Measurements from ENCODE around the gene STXBP5.

The STXBP5 gene

DNA sequence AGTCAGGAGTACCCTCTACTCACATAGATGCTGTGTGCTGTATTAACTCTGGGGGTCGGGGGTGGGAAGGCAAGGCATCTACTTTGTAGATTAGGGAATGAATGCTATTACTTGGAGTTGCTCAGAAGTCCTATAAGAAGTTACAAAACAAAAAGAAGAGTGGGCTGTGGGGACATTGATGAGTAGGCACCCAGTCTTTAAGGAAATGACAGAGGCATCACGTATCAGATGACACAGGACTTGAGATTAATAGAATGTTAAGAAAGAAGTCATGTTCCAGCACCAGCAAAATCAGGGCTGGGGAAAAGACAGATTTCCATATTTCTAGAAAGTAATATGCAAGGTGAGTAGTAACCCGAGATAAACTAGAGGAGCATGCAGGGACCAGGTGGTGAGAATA is 19.0 kb upstream of the STXBP5 start:
- Histone ChIP-seq H3K4ac (ENCODE audit: low read depth in 1 of 2, low read length in 2 of 2) (no peak overlapping the region), H2BK5ac (ENCODE audit: low read depth, low read length, poor library complexity, severe bottlenecking) (no peak overlapping the region), H4K91ac (ENCODE audit: low read length) (no peak overlapping the region), H3K27ac (ENCODE audit: low read length, poor library complexity, severe bottlenecking) (no peak overlapping the region), H2AFZ (ENCODE audit: low read depth, low read length) (no peak overlapping the region), H2BK12ac (ENCODE audit: low read length in 2 of 2) (no peak overlapping the region), H3K79me1 (replicated peaks; ENCODE audit: low read length, poor library complexity, severe bottlenecking) (no peaks in the 10 kb centered on the region), H3K9me3 (ENCODE audit: control insufficient read depth, low read length) (no peaks in the 10 kb centered on the region), H3K27me3 (ENCODE audit: control insufficient read depth in 1 of 2, insufficient read depth in 1 of 2, low read length in 2 of 2) (no peaks in the 10 kb centered on the region), H3K23ac (ENCODE audit: low read length in 2 of 2) (no peak overlapping the region), H4K8ac (ENCODE audit: low read length) (no peak overlapping the region), H2AK5ac (ENCODE audit: low read length, severe bottlenecking) (no peak overlapping the region), H3K14ac (ENCODE audit: low read length in 2 of 2) (no peak overlapping the region), H3K4me3 (ENCODE audit: insufficient read depth in 1 of 2, low read depth in 1 of 2, low read length in 2 of 2) (no peak overlapping the region), H3K9ac (ENCODE audit: low read length) (no peak overlapping the region), H3K18ac (ENCODE audit: low read depth in 1 of 2, low read length in 2 of 2) (no peak overlapping the region), H2BK15ac (ENCODE audit: low read depth, poor library complexity, severe bottlenecking) (no peak overlapping the region), H3K4me2 (ENCODE audit: low read length, poor library complexity, severe bottlenecking) (no peak overlapping the region), H2BK120ac (ENCODE audit: low read depth, low read length) (no peak overlapping the region), H3K4me1 (ENCODE audit: control insufficient read depth, insufficient read depth, low read depth, low read length) (no peaks in the 10 kb centered on the region), H3K36me3 (ENCODE audit: control insufficient read depth in 1 of 2, insufficient read depth in 2 of 2, low read depth in 1 of 2, low read length in 2 of 2) (no peaks in the 10 kb centered on the region)
- WGBS, result 80% methylated on average over 3 of the region's 3 CpGs
- DNase-seq, result no peak

DNA sequence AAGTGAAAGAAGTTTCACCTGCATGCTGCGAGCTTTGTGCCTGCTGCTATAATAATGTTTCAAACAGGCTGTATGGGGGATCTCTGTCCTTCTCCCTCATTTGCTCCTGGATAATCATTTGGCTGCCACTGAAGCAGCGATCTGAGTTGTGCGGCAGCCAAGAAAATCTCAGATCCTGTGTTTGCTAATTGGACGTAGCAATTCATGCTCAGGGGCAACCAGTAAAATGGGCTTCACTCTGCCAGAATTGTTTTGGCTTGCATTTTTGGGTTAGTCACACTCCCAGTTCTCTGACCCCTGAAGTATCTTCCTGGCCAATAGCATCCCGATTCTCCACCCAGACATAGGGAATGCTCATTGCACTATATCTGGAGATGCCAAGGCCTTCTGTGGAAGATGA is 13.7 kb upstream of the STXBP5 start:
- no peak overlapping the region for H4K91ac ChIP-seq (ENCODE audit: low read length)
- no peak for DNase-seq

DNA sequence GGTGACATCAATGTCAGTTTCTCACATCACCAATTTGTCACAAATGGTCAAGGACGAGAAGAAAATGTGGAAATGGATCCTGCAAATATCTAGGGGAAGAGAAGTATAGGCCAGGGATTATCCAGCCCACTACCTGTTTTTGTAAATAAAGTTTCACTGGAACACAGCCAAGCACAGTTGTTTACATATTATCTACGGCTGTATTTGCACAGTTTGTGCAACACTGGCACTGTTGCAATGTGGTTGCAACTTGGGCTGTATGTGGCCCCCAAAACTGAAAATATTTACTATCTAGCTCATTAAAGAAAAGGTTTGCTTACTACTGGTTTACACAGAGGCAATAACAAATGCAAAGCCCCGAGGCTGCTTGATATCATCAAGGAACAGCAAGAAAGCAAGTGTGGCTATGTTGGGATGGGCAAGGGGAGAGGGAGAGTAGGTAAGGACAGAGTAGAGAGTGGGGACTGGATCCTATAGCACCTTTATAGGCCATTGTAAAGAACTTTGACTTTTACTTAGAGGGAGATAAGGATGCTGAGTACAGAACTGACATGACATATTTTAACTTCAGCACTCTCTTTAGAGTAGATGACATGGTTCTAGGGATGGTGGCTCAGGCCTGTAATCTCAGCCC is 11.8 kb upstream of the STXBP5 start:
- Histone ChIP-seq H3K9ac (ENCODE audit: low read length) (no peak overlapping the region), H4K91ac (ENCODE audit: low read length) (no peak overlapping the region), H4K8ac (ENCODE audit: low read length) (no peak overlapping the region), H2AK5ac (ENCODE audit: low read length, severe bottlenecking) (no peak overlapping the region), H3K9me3 (ENCODE audit: control insufficient read depth, low read length) (no peaks in the 10 kb centered on the region), H3K4me1 (ENCODE audit: control insufficient read depth, insufficient read depth, low read depth, low read length) (no peaks in the 10 kb centered on the region), H2BK120ac (ENCODE audit: low read depth, low read length) (no peak overlapping the region), H3K4me3 (ENCODE audit: insufficient read depth in 1 of 2, low read depth in 1 of 2, low read length in 2 of 2) (no peak overlapping the region), H2BK12ac (ENCODE audit: low read length in 2 of 2) (no peak overlapping the region), H3K36me3 (ENCODE audit: control insufficient read depth in 1 of 2, insufficient read depth in 2 of 2, low read depth in 1 of 2, low read length in 2 of 2) (no peaks in the 10 kb centered on the region), H3K23ac (ENCODE audit: low read length in 2 of 2) (no peak overlapping the region), H3K27ac (ENCODE audit: low read length, poor library complexity, severe bottlenecking) (no peak overlapping the region), H2BK5ac (ENCODE audit: low read depth, low read length, poor library complexity, severe bottlenecking) (no peak overlapping the region), H3K4ac (ENCODE audit: low read depth in 1 of 2, low read length in 2 of 2) (no peak overlapping the region), H3K4me2 (ENCODE audit: low read length, poor library complexity, severe bottlenecking) (no peak overlapping the region), H3K27me3 (ENCODE audit: control insufficient read depth in 1 of 2, insufficient read depth in 1 of 2, low read length in 2 of 2) (no peaks in the 10 kb centered on the region), H3K18ac (ENCODE audit: low read depth in 1 of 2, low read length in 2 of 2) (no peak overlapping the region), H3K79me1 (replicated peaks; ENCODE audit: low read length, poor library complexity, severe bottlenecking) (no peaks in the 10 kb centered on the region), H2AFZ (ENCODE audit: low read depth, low read length) (no peak overlapping the region), H3K14ac (ENCODE audit: low read length in 2 of 2) (no peak overlapping the region), H2BK15ac (ENCODE audit: low read depth, poor library complexity, severe bottlenecking) (no peak overlapping the region)
- WGBS, result 45% methylated on average over 2 of the region's 3 CpGs
- DNase-seq, result no peak

More for the DNA sequence above, 13.7 kb upstream of the STXBP5 start:
- Histone ChIP-seq H2BK5ac (ENCODE audit: low read depth, low read length, poor library complexity, severe bottlenecking) (no peak overlapping the region), H2AK5ac (ENCODE audit: low read length, severe bottlenecking) (no peak overlapping the region), H3K14ac (ENCODE audit: low read length in 2 of 2) (no peak overlapping the region), H3K79me1 (replicated peaks; ENCODE audit: low read length, poor library complexity, severe bottlenecking) (no peaks in the 10 kb centered on the region), H2BK120ac (ENCODE audit: low read depth, low read length) (no peak overlapping the region), H3K27me3 (ENCODE audit: control insufficient read depth in 1 of 2, insufficient read depth in 1 of 2, low read length in 2 of 2) (no peaks in the 10 kb centered on the region), H3K4me1 (ENCODE audit: control insufficient read depth, insufficient read depth, low read depth, low read length) (no peaks in the 10 kb centered on the region), H3K27ac (ENCODE audit: low read length, poor library complexity, severe bottlenecking) (no peak overlapping the region), H4K8ac (ENCODE audit: low read length) (no peak overlapping the region), H3K36me3 (ENCODE audit: control insufficient read depth in 1 of 2, insufficient read depth in 2 of 2, low read depth in 1 of 2, low read length in 2 of 2) (no peaks in the 10 kb centered on the region), H3K4me2 (ENCODE audit: low read length, poor library complexity, severe bottlenecking) (no peak overlapping the region), H3K4me3 (ENCODE audit: insufficient read depth in 1 of 2, low read depth in 1 of 2, low read length in 2 of 2) (no peak overlapping the region), H2BK12ac (ENCODE audit: low read length in 2 of 2) (no peak overlapping the region), H3K18ac (ENCODE audit: low read depth in 1 of 2, low read length in 2 of 2) (no peak overlapping the region), H3K9me3 (ENCODE audit: control insufficient read depth, low read length) (no peaks in the 10 kb centered on the region), H2BK15ac (ENCODE audit: low read depth, poor library complexity, severe bottlenecking) (no peak overlapping the region), H3K9ac (ENCODE audit: low read length) (no peak overlapping the region), H2AFZ (ENCODE audit: low read depth, low read length) (no peak overlapping the region), H3K4ac (ENCODE audit: low read depth in 1 of 2, low read length in 2 of 2) (no peak overlapping the region), H3K23ac (ENCODE audit: low read length in 2 of 2) (no peak overlapping the region)
- 80% methylated on average over 4 of the region's 5 CpGs for WGBS

DNA sequence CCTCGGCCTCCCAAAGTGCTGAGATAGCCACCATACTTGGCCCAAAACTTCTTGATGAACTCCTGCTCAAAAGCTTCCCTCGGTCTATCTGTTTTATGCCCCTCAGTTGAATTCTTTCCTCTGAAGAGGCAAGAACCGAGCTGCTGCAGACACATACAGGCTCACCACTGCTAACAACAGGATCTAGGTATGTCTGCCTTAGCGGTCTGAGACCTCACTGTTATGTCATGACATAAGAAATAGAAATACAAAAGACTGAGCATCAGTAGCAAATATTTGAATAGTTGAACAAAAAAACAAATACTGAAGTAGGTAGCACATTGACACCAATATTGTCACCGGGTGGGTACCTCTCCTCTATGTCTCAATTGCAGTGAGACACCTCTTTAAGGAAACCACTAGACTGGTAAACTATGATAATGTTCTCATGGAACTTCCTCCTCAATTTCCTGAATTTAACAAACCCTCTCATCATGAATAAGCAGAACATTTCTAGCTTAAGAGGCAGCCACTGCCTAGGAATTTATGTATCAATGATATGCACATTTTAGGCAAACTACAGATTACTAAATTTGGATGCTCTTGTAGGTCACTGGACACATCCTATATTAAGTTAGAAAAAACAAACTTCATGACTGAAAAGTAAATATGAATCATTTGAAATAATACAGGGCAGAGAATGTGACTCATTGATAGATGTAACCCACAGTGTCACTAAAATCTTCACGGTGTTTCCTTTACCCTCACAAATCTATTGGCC is 9.4 kb upstream of the STXBP5 start:
- no peak overlapping the region for H3K4me2 ChIP-seq (ENCODE audit: low read length, poor library complexity, severe bottlenecking)
- H3K4me3 ChIP-seq (ENCODE audit: insufficient read depth in 1 of 2, low read depth in 1 of 2, low read length in 2 of 2), result no peak overlapping the region
- no peak for DNase-seq
- no peak overlapping the region for H2BK15ac ChIP-seq (ENCODE audit: low read depth, poor library complexity, severe bottlenecking)
- H2BK12ac ChIP-seq (ENCODE audit: low read length in 2 of 2), result no peak overlapping the region
- no peak overlapping the region for H2AFZ ChIP-seq (ENCODE audit: low read depth, low read length)
- H2AK5ac ChIP-seq (ENCODE audit: low read length, severe bottlenecking), result no peak overlapping the region
- H3K36me3 ChIP-seq (ENCODE audit: control insufficient read depth in 1 of 2, insufficient read depth in 2 of 2, low read depth in 1 of 2, low read length in 2 of 2), result no peaks in the 10 kb centered on the region
- H3K27ac ChIP-seq (ENCODE audit: low read length, poor library complexity, severe bottlenecking), result no peak overlapping the region
- H3K14ac ChIP-seq (ENCODE audit: low read length in 2 of 2), result no peak overlapping the region
- no peaks in the 10 kb centered on the region for H3K4me1 ChIP-seq (ENCODE audit: control insufficient read depth, insufficient read depth, low read depth, low read length)
- no peaks in the 10 kb centered on the region for H3K27me3 ChIP-seq (ENCODE audit: control insufficient read depth in 1 of 2, insufficient read depth in 1 of 2, low read length in 2 of 2)
- no peaks in the 10 kb centered on the region for H3K9me3 ChIP-seq (ENCODE audit: control insufficient read depth, low read length)
- no peak overlapping the region for H3K23ac ChIP-seq (ENCODE audit: low read length in 2 of 2)
- H4K8ac ChIP-seq (ENCODE audit: low read length), result no peak overlapping the region
- no peak overlapping the region for H3K9ac ChIP-seq (ENCODE audit: low read length)
- no peak overlapping the region for H4K91ac ChIP-seq (ENCODE audit: low read length)
- no peak overlapping the region for H3K18ac ChIP-seq (ENCODE audit: low read depth in 1 of 2, low read length in 2 of 2)
- H2BK5ac ChIP-seq (ENCODE audit: low read depth, low read length, poor library complexity, severe bottlenecking), result no peak overlapping the region
- 85% methylated on average over 5 of the region's 6 CpGs for WGBS
- no peaks in the 10 kb centered on the region for H3K79me1 ChIP-seq (replicated peaks; ENCODE audit: low read length, poor library complexity, severe bottlenecking)
- H2BK120ac ChIP-seq (ENCODE audit: low read depth, low read length), result no peak overlapping the region
- no peak overlapping the region for H3K4ac ChIP-seq (ENCODE audit: low read depth in 1 of 2, low read length in 2 of 2)
